A673 (cell line): Measurements from ENCODE around the gene RSPH3. TPM values are rescaled to one million over a fixed set of nuclear protein-coding genes. Genes with fewer than 3 reads are reported as not detected.

Source experiments
- BruUV-seq: library from RNA; stranded (reverse); fragments of 400-500 nt; replicated peaks from 2 replicates; lab custom pipeline; 2021; lab: Mats Ljungman, UMichigan
- CTCF ChIA-PET: fragments of 300-600 bp; sonication (Branson Sonifier 250); formaldehyde crosslinking; loops from one replicate; lab custom pipeline; 2022; ENCODE audit warnings: antibody characterized with exemption; lab: Charles Lee
- POLR2A ChIA-PET: fragments of 300-600 bp; sonication (Branson Sonifier 250); formaldehyde crosslinking; loops from one replicate; lab custom pipeline; 2022; ENCODE audit warnings: antibody characterized with exemption; ENCODE audit not compliant: low non-redundant PET; lab: Charles Lee
- DNase-seq: peaks from one replicate; pipeline ENCODE4 v3.0.0-alpha.2; 2015; ENCODE audit warnings: low spot score
- H3K27ac ChIP-seq: fragments of 200-600 bp; sonication (generic); 2 replicates; pipeline ENCODE4 v1.5.1; 2016; ENCODE audit warnings: mixed run types, low read depth, mild to moderate bottlenecking, mixed read lengths, antibody characterized with exemption, low read length; ENCODE audit not compliant: poor library complexity, severe bottlenecking
- H3K27me3 ChIP-seq: fragments of 200-600 bp; sonication (generic); replicated peaks from 2 replicates; pipeline ENCODE4 v1.6.1; 2017; ENCODE audit warnings: mixed run types, low read depth, mild to moderate bottlenecking, mixed read lengths, antibody characterized with exemption, low read length; ENCODE audit not compliant: insufficient read depth, poor library complexity
- H3K36me3 ChIP-seq: fragments of 200-600 bp; sonication (generic); 2 replicates; pipeline ENCODE4 v1.6.1; 2016; ENCODE audit warnings: mixed run types, mild to moderate bottlenecking, mixed read lengths, antibody characterized with exemption, low read length; ENCODE audit not compliant: insufficient read depth, poor library complexity, severe bottlenecking
- H3K4me1 ChIP-seq: fragments of 200-600 bp; sonication (generic); 2 replicates; pipeline ENCODE4 v1.6.1; 2017; ENCODE audit warnings: mixed run types, mild to moderate bottlenecking, mixed read lengths, antibody characterized with exemption, low read length; ENCODE audit not compliant: insufficient read depth, poor library complexity, severe bottlenecking
- H3K4me3 ChIP-seq: fragments of 200-600 bp; sonication (generic); 2 replicates; pipeline ENCODE4 v1.5.1; 2016; ENCODE audit warnings: low read depth, mixed run types, mild to moderate bottlenecking, mixed read lengths, low read length; ENCODE audit not compliant: poor library complexity, severe bottlenecking
- H3K9me3 ChIP-seq: fragments of 200-600 bp; sonication (generic); 2 replicates; pipeline ENCODE4 v1.6.1; 2016; ENCODE audit warnings: mixed run types, low read depth, mild to moderate bottlenecking, mixed read lengths, antibody characterized with exemption, low read length; ENCODE audit not compliant: poor library complexity, severe bottlenecking
- EZH2 ChIP-seq: fragments of 200-600 bp; sonication (generic); IDR thresholded peaks from 2 replicates; pipeline ENCODE4 v1.6.1; 2017; ENCODE audit warnings: borderline replicate concordance, low read depth, mild to moderate bottlenecking, mixed read lengths, antibody characterized with exemption, low read length; ENCODE audit not compliant: poor library complexity, severe bottlenecking
- intact Hi-C: fragments of 100-400 bp; cut with micrococcal nuclease; formaldehyde crosslinking; loops from one replicate; pipeline ENCODE4 v1.10.0; 2022; ENCODE audit not compliant: unreplicated experiment
- total RNA-seq: library from RNA; stranded (reverse); gene quantifications from 2 replicates; pipeline ENCODE4 v1.2.3, GENCODE V29; 2021
- TF ChIP-seq, protein P1 (sequence below): fragments of 300-800, 200-600 bp; sonication (generic); conservative IDR thresholded peaks from 2 replicates; pipeline ENCODE4 v1.5.1; 2017; ENCODE audit warnings: low read depth, mild to moderate bottlenecking, antibody characterized with exemption, low read length, moderate library complexity, mixed read lengths

Gene RSPH3
- total RNA-seq, 1 experiment from 2014 or later, result 4.0 TPM

DNA sequence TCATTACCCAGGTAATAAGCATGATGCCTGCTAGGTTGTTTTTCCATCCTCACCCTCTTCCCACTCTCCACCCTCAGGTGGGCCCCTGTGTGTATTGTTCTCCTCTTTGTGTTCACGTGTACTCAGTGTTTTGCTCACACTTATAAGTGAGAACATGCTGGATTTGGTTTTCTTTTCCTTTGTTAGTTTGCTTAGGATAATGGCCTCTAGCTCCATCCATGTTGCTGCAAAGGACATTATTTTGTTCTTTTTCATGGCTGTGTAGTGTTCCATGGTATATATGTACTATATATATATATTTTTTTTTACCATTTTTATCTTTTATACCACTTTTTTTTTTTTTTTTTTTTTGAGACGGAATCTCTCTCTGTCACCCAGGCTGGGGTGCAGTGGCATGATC lies 71.9 kb downstream of the RSPH3 start:
- CTCF ChIA-PET, result no interaction called here

DNA sequence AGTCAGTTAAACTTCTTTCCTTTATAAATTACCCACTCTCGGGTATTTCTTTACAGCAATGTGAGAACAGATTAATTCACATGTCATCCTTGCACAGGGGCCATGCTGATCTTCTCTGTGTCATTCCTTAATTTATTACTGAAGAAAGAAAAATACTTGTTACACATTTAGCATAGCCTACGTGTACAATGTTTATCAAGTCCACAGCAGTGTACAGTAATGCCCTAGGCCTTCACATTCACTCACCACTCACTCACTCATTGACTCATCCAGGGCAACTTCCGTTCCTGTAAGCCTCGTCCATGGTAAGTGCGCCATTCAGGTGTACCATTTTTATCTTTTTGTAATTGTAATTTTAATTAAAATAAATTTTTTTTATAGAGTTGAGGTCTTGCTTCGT lies 73.6 kb downstream of the RSPH3 start:
- CTCF ChIA-PET, result no interaction called here
- intact Hi-C loops, result no loop called here
- TF ChIP-seq, protein P1, sequence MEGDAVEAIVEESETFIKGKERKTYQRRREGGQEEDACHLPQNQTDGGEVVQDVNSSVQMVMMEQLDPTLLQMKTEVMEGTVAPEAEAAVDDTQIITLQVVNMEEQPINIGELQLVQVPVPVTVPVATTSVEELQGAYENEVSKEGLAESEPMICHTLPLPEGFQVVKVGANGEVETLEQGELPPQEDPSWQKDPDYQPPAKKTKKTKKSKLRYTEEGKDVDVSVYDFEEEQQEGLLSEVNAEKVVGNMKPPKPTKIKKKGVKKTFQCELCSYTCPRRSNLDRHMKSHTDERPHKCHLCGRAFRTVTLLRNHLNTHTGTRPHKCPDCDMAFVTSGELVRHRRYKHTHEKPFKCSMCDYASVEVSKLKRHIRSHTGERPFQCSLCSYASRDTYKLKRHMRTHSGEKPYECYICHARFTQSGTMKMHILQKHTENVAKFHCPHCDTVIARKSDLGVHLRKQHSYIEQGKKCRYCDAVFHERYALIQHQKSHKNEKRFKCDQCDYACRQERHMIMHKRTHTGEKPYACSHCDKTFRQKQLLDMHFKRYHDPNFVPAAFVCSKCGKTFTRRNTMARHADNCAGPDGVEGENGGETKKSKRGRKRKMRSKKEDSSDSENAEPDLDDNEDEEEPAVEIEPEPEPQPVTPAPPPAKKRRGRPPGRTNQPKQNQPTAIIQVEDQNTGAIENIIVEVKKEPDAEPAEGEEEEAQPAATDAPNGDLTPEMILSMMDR, result no peak
- TF ChIP-seq EZH2, result no peak

More for the DNA sequence above, 71.9 kb downstream of the RSPH3 start:
- intact Hi-C loops, result no loop called here
- Histone ChIP-seq H3K4me3 (no peak overlapping the region), H3K9me3 (no peaks in the 10 kb centered on the region), H3K27ac (no peak overlapping the region), H3K4me1 (no peaks in the 10 kb centered on the region), H3K27me3 (no peaks in the 10 kb centered on the region), H3K36me3 (no peaks in the 10 kb centered on the region)
- POLR2A ChIA-PET, result no interaction called here
- TF ChIP-seq, protein P1, result no peak
- TF ChIP-seq EZH2, result no peak
- no peak for DNase-seq
- BruUV-seq, result no TSS peak

DNA sequence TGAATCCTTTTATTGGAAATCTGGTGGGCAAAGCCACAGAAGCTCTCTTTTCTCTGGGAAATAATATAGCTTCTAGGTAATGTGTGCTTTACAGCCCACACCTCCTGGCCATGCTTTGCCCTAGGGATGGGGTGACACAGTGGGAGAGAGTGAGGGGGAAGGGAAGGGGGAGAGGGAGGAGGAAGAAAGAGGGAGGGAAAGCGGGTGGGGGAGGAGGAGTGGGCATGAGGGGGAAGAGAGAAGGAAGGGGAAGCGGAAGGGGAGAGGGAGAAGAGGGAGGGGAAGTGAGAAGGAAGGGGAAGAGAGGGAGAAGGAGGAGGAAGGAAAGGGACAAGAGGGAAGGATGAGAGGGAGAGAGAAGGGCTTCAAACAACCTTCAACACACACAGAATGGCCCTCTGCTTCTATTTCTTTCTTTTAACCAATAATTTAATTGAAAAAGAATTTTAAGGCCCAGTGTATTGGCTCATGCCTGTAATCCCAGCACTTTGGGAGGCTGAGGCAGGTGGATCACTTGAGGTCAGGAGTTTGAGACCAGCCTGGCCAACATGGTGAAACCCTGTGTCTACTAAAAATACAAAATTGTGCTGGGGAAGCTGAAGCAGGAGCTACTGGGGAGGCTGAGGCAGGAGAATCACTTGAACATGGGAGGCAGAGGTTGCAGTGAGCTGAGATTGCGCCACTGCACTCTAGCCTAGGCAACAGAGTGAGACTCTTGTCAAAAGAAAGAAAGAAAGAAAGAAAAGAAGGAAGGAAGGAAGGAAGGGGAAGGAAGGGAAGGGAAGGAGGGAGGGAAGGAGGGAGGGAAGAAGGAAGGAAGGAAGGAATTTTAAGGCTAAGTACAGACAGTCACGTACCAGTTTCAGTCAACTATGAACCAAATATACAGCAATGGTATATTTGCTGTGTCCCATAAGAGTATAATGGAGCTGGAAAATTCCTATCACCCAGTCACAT lies 75.2 kb downstream of the RSPH3 start:
- intact Hi-C loops, result no loop called here
- no peak overlapping the region for H3K27ac ChIP-seq
- POLR2A ChIA-PET, result no interaction called here

More for the DNA sequence above, 73.6 kb downstream of the RSPH3 start:
- H3K4me1 ChIP-seq, result no peaks in the 10 kb centered on the region
- no peak overlapping the region for H3K4me3 ChIP-seq
- no peak for DNase-seq
- no peaks in the 10 kb centered on the region for H3K27me3 ChIP-seq
- H3K36me3 ChIP-seq, result no peaks in the 10 kb centered on the region
- H3K27ac ChIP-seq, result no peak overlapping the region
- POLR2A ChIA-PET, result no interaction called here
- BruUV-seq, result no TSS peak
- H3K9me3 ChIP-seq, result no peaks in the 10 kb centered on the region

More for the DNA sequence above, 75.2 kb downstream of the RSPH3 start:
- CTCF ChIA-PET, result no interaction called here
- Histone ChIP-seq H3K4me3 (no peak overlapping the region), H3K9me3 (no peaks in the 10 kb centered on the region), H3K27me3 (no peaks in the 10 kb centered on the region), H3K4me1 (no peaks in the 10 kb centered on the region), H3K36me3 (no peaks in the 10 kb centered on the region)
- no TSS peak for BruUV-seq
- DNase-seq, result no peak
- TF ChIP-seq, protein P1, result no peak
- no peak for TF ChIP-seq EZH2
